ENCODE results near the gene WAC. TPM values are rescaled to one million over a fixed set of nuclear protein-coding genes. Genes with fewer than 3 reads are reported as not detected.

The WAC gene
- total RNA-seq, 1 experiment from 2014 or later, result 125 TPM

GRCh38 chr10:28620251-28620650 is 87.3 kb downstream of the WAC start:
- TSS peak; percentile 43 for BruUV-seq (replicated peaks)
- no peak overlapping the region for H3K4me3 ChIP-seq (ENCODE audit: low read depth, low read length, poor library complexity, severe bottlenecking)
- ChIA-PET CTCF (no interaction called here), POLR2A (ENCODE audit: low non-redundant PET) (no interaction called here)
- TF ChIP-seq, protein P1, sequence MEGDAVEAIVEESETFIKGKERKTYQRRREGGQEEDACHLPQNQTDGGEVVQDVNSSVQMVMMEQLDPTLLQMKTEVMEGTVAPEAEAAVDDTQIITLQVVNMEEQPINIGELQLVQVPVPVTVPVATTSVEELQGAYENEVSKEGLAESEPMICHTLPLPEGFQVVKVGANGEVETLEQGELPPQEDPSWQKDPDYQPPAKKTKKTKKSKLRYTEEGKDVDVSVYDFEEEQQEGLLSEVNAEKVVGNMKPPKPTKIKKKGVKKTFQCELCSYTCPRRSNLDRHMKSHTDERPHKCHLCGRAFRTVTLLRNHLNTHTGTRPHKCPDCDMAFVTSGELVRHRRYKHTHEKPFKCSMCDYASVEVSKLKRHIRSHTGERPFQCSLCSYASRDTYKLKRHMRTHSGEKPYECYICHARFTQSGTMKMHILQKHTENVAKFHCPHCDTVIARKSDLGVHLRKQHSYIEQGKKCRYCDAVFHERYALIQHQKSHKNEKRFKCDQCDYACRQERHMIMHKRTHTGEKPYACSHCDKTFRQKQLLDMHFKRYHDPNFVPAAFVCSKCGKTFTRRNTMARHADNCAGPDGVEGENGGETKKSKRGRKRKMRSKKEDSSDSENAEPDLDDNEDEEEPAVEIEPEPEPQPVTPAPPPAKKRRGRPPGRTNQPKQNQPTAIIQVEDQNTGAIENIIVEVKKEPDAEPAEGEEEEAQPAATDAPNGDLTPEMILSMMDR (conservative IDR thresholded peaks at IDR 0.05; ENCODE audit: low read depth, low read length), result no peak
- TF ChIP-seq EZH2 (IDR thresholded peaks at IDR 0.05; ENCODE audit: borderline replicate concordance, low read depth, low read length, poor library complexity, severe bottlenecking), result no peak
- no peaks in the 10 kb centered on the region for H3K27me3 ChIP-seq (replicated peaks; ENCODE audit: insufficient read depth, low read depth, low read length, poor library complexity)
- no peak for DNase-seq (ENCODE audit: low spot score)
- intact Hi-C loops (cut with micrococcal nuclease; ENCODE audit: unreplicated experiment), result no loop called here
- H3K4me1 ChIP-seq (ENCODE audit: insufficient read depth, low read length, poor library complexity, severe bottlenecking), result peaks cover 21% of the 10 kb centered on the region
- no peaks in the 10 kb centered on the region for H3K9me3 ChIP-seq (ENCODE audit: low read depth, low read length, poor library complexity, severe bottlenecking)
- no peak overlapping the region for H3K27ac ChIP-seq (ENCODE audit: low read depth, low read length, poor library complexity, severe bottlenecking)
- peaks cover 47% of the 10 kb centered on the region for H3K36me3 ChIP-seq (ENCODE audit: insufficient read depth, low read length, poor library complexity, severe bottlenecking)

DNA sequence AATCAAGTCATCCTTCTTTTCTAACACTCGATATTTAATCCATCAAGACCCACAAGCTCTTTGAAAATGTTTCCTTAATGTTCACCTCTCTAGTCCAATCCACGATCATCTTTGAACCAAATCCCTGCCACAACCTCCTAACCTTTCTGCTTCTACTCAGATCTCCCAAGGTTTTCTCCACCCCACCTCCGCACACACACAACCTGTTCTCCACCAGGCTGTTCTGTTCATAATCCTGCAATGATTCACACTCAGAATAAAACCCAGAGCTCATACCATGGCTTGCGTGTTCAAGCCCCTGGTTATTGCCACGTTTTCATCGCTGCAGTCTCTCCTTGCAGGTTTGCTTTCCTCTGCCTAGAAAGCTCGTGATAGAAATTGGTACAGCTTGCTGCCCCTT is 90.6 kb downstream of the WAC start:
- intact Hi-C loops (cut with micrococcal nuclease; ENCODE audit: unreplicated experiment), result no loop called here
- TF ChIP-seq EZH2 (IDR thresholded peaks at IDR 0.05; ENCODE audit: borderline replicate concordance, low read depth, low read length, poor library complexity, severe bottlenecking), result no peak
- TF ChIP-seq, protein P1 (conservative IDR thresholded peaks at IDR 0.05; ENCODE audit: low read depth, low read length), result no peak
- peaks cover 15% of the 10 kb centered on the region for H3K36me3 ChIP-seq (ENCODE audit: insufficient read depth, low read length, poor library complexity, severe bottlenecking)
- no TSS peak for BruUV-seq (replicated peaks)
- no peak overlapping the region for H3K27ac ChIP-seq (ENCODE audit: low read depth, low read length, poor library complexity, severe bottlenecking)
- no peak for DNase-seq (ENCODE audit: low spot score)
- peaks cover 28% of the 10 kb centered on the region for H3K4me1 ChIP-seq (ENCODE audit: insufficient read depth, low read length, poor library complexity, severe bottlenecking)
- ChIA-PET POLR2A (ENCODE audit: low non-redundant PET) (no interaction called here), CTCF (no interaction called here)
- H3K9me3 ChIP-seq (ENCODE audit: low read depth, low read length, poor library complexity, severe bottlenecking), result no peaks in the 10 kb centered on the region
- H3K27me3 ChIP-seq (replicated peaks; ENCODE audit: insufficient read depth, low read depth, low read length, poor library complexity), result no peaks in the 10 kb centered on the region
- H3K4me3 ChIP-seq (ENCODE audit: low read depth, low read length, poor library complexity, severe bottlenecking), result no peak overlapping the region

- no peak overlapping the region for H3K27ac ChIP-seq (ENCODE audit: low read depth, low read length, poor library complexity, severe bottlenecking)
- DNase-seq (ENCODE audit: low spot score), result no peak
- H3K9me3 ChIP-seq (ENCODE audit: low read depth, low read length, poor library complexity, severe bottlenecking), result no peaks in the 10 kb centered on the region
- intact Hi-C loops (cut with micrococcal nuclease; ENCODE audit: unreplicated experiment), result no loop called here
- H3K4me1 ChIP-seq (ENCODE audit: insufficient read depth, low read length, poor library complexity, severe bottlenecking), result peaks cover 28% of the 10 kb centered on the region
- no peaks in the 10 kb centered on the region for H3K27me3 ChIP-seq (replicated peaks; ENCODE audit: insufficient read depth, low read depth, low read length, poor library complexity)
- H3K36me3 ChIP-seq (ENCODE audit: insufficient read depth, low read length, poor library complexity, severe bottlenecking), result peaks cover 9% of the 10 kb centered on the region
- no TSS peak for BruUV-seq (replicated peaks)
- no peak for TF ChIP-seq EZH2 (IDR thresholded peaks at IDR 0.05; ENCODE audit: borderline replicate concordance, low read depth, low read length, poor library complexity, severe bottlenecking)
- TF ChIP-seq, protein P1 (conservative IDR thresholded peaks at IDR 0.05; ENCODE audit: low read depth, low read length), result no peak
- no peak overlapping the region for H3K4me3 ChIP-seq (ENCODE audit: low read depth, low read length, poor library complexity, severe bottlenecking)
- ChIA-PET POLR2A (ENCODE audit: low non-redundant PET) (no interaction called here), CTCF (no interaction called here)
These were observed 91.4 kb downstream of the WAC start for GRCh38 chr10:28624351-28624750.

Data from A673 (cell line).